ENCODE data around the gene ARSG.
"Not testable (repeated sequence)": the region's sequence is repeated elsewhere in the genome, so short reads cannot be mapped to it uniquely, and the experiment has no call there.

Gene ARSG

GRCh38 chr17:68353111-68353521 is 61.8 kb downstream of the ARSG start:
- TF ChIP-seq, protein P1, sequence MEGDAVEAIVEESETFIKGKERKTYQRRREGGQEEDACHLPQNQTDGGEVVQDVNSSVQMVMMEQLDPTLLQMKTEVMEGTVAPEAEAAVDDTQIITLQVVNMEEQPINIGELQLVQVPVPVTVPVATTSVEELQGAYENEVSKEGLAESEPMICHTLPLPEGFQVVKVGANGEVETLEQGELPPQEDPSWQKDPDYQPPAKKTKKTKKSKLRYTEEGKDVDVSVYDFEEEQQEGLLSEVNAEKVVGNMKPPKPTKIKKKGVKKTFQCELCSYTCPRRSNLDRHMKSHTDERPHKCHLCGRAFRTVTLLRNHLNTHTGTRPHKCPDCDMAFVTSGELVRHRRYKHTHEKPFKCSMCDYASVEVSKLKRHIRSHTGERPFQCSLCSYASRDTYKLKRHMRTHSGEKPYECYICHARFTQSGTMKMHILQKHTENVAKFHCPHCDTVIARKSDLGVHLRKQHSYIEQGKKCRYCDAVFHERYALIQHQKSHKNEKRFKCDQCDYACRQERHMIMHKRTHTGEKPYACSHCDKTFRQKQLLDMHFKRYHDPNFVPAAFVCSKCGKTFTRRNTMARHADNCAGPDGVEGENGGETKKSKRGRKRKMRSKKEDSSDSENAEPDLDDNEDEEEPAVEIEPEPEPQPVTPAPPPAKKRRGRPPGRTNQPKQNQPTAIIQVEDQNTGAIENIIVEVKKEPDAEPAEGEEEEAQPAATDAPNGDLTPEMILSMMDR (IDR thresholded peaks at IDR 0.05; ENCODE audit: borderline replicate concordance, insufficient read depth, low read depth, low read length), result no peak
- no peak overlapping the region for H3K4me3 ChIP-seq (ENCODE audit: low read depth, low read length)

DNA sequence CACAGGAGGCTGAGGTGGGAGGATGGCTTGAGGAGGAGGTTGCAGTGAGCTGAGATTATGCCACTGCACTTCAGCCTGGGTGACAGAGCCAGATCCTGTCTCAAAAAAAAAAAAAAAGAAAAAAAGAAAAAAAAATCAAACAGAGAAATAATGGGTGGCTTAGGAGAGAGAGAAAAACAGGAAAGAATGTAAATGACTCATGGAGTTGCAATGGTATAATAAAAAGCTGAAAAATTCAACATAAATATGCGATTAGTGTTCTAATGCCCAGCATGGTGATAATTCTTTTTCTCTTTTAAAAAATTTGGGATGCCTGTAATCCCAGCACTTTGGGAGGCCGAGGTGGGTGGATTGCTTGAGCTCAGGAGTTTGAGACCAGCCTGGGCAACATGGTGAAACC is 63.0 kb downstream of the ARSG start:
- H3K4me3 ChIP-seq (ENCODE audit: low read depth, low read length), result not testable (repeated sequence)

GRCh38 chr17:68355108-68355507 is 63.8 kb downstream of the ARSG start:
- H3K4me3 ChIP-seq (ENCODE audit: low read depth, low read length), result not testable (repeated sequence)

- H3K4me3 ChIP-seq (ENCODE audit: low read depth, low read length), result no peak overlapping the region
Observed at GRCh38 chr17:68356520-68356919, 65.2 kb downstream of the ARSG start.

GRCh38 chr17:68356949-68357455 is 65.7 kb downstream of the ARSG start:
- no peak overlapping the region for H3K4me3 ChIP-seq (ENCODE audit: low read depth, low read length)
- TF ChIP-seq, protein P1 (IDR thresholded peaks at IDR 0.05; ENCODE audit: borderline replicate concordance, insufficient read depth, low read depth, low read length), result no peak

More at GRCh38 chr17:68356520-68356919, 65.2 kb downstream of the ARSG start:
- TF ChIP-seq, protein P1 (IDR thresholded peaks at IDR 0.05; ENCODE audit: borderline replicate concordance, insufficient read depth, low read depth, low read length), result no peak

DNA sequence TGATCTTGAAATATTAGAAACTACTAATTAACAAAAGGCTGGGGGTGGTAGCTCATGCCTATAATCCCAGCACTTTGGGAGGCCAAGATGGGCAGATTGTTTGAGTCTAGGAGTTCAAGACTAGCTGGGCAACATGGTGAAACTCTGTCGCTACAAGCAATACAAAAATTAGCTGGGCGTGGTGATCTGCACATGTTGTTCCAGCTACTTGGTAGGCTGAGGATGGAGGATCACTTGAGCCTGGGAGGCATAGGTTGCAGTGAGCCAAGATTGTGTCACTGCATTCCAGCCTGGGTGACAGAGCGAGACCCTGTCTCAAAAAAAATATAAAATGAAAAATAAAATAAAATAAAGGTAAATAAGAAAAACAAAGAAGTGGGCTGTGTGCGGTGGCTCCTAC is 66.6 kb downstream of the ARSG start:
- H3K4me3 ChIP-seq (ENCODE audit: low read depth, low read length), result no peak overlapping the region
- TF ChIP-seq, protein P1 (IDR thresholded peaks at IDR 0.05; ENCODE audit: borderline replicate concordance, insufficient read depth, low read depth, low read length), result no peak

GRCh38 chr17:68359791-68360535 is 68.7 kb downstream of the ARSG start:
- TF ChIP-seq, protein P1 (IDR thresholded peaks at IDR 0.05; ENCODE audit: borderline replicate concordance, insufficient read depth, low read depth, low read length), result no peak
- no peak overlapping the region for H3K4me3 ChIP-seq (ENCODE audit: low read depth, low read length)

DNA sequence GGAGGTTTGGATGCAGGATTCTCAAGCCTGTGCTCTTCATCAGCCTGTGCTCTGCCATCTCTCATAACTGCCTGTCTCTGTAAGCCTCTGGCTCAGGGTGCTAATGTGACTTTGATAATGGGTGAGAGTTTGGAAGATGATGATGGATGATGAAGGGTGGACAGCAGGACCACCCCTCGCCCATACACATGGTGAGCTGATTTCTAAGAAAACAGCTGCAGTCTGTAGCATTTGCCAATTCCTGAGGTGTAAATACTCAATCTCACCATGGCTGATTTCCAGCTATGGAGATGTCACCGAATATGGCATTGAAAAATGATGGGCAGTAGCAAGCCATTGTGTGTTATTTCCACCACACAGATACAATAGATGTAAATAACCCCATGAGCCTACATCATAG is 74.2 kb downstream of the ARSG start:
- no peak overlapping the region for H3K4me3 ChIP-seq (ENCODE audit: low read depth, low read length)
- TF ChIP-seq, protein P1 (IDR thresholded peaks at IDR 0.05; ENCODE audit: borderline replicate concordance, insufficient read depth, low read depth, low read length), result no peak

Data from GM12875 (cell line).